ENCODE data around the gene UBA6.
"Not testable (repeated sequence)": the region's sequence is repeated elsewhere in the genome, so short reads cannot be mapped to it uniquely, and the experiment has no call there.

The UBA6 gene

DNA sequence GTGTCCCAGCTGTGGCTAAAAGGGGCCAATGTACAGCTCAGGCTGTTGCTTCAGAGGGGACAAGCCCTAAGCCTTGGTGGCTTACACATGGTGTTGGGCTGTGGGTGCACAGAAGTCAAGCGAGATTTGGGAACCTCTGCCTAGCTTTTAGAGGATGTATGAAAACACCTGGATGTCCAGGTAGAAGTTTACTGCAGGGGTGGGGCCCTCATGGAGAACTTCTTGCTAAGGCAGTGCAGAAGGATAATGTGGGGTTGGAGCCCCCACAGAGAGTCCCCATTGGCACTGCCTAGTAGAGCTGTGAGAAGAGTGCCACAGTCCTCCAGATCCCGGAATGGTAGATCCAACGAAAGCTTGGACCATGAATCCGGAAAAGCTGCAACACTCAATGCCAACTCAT is 40.5 kb downstream of the UBA6 start:
- no peak for DNase-seq (ENCODE audit: low read depth)

DNA sequence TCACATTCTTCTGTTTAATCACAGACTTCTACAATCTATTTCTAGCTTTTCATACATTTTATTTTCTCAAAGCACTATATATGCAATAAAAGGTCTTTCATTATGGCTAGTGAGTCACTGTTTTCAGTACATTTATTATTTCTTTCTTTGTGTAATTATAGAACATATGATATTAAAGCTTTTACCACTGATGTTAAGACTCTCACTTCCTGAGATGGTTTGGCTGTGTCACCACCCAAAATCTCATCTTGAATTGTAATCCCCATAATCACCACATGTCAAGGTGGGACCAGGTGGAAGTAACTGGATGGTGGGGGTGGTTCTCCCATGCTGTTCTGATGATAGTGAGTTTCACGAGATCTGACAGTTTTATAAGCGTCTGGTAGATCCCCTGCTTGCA is 41.9 kb downstream of the UBA6 start:
- DNase-seq (ENCODE audit: low read depth), result no peak

- no peak for DNase-seq (ENCODE audit: low read depth)
Measured at GRCh38 chr4:67658302-67658701, 42.7 kb downstream of the UBA6 start.

GRCh38 chr4:67651536-67651935 is 49.4 kb downstream of the UBA6 start:
- no peak for DNase-seq (ENCODE audit: low read depth)

DNA sequence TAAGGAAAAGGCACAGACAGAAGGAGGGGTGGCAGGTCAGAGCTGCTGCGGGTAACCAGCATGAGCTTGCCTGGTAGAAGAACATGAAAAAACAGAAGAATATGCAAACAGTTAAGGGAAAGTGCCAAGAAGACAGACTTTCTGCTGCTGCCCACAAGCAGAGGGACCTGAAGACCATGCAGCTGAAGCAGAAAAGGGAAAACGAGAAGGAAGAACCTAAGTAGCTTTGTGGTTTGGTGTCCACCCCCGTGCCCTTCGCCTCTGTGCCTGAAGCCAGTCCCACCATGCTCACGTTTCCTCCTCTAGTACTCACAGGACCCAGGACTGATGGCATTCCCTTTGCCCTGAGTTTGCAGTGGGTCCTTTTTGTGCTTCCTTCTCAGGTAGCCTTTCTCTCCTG is 62.8 kb downstream of the UBA6 start:
- no peak for DNase-seq (ENCODE audit: low read depth)

- DNase-seq (ENCODE audit: low read depth), result not testable (repeated sequence)
Measured at GRCh38 chr4:67636978-67637377, 64.0 kb downstream of the UBA6 start.

GRCh38 chr4:67635331-67635730 is 65.6 kb downstream of the UBA6 start:
- DNase-seq (ENCODE audit: low read depth), result no peak

- no peak for DNase-seq (ENCODE audit: low read depth)
Measured at GRCh38 chr4:67634741-67635140, 66.2 kb downstream of the UBA6 start.

DNA sequence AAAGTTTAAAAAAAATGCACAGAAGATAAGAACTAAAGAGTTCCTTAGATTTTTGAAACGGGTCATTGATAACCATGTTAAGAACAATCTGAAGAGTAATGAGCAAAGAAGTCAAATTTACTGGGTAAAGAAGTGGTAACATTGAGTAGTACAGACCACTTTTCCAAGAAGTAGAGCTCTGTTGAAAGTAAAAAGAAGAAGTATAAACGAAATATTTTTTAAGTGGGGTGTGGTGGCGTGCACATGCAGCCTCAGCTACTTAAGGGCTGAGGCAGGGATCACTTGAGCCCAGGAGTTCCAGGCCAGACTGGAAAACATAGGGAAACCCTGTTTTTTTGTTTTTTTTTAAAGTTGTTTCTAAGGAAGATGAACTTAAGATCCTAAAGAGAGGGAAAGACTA is 68.5 kb downstream of the UBA6 start:
- DNase-seq (ENCODE audit: low read depth), result no peak

- DNase-seq (ENCODE audit: low read depth), result no peak
Measured at GRCh38 chr4:67624939-67625338, 76.0 kb downstream of the UBA6 start.

DNA sequence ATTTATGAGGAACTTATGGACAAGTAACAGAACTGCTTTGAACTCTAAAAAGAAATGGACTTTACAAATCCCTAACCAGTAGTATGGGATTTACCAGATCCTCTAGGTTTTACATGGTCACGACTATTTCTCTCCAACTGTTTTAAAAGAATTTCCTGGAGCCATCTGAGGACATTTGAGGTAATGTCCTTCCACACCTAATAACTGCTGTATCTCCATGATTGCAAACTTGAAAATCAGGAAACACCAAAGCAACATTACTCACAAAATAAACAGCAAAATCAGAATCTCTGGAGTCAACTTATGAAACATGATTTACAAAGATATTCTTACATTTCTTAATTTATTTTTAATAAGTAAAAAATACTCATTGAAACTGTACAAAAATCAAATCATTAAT is 84.5 kb downstream of the UBA6 start:
- DNase-seq (ENCODE audit: low read depth), result no peak

- no peak for DNase-seq (ENCODE audit: low read depth)
Measured at GRCh38 chr4:67615119-67615518, 85.8 kb downstream of the UBA6 start.

- no peak for DNase-seq (ENCODE audit: low read depth)
Measured at GRCh38 chr4:67614186-67614585, 86.8 kb downstream of the UBA6 start.

- DNase-seq (ENCODE audit: low read depth), result no peak
Measured at GRCh38 chr4:67608027-67608426, 92.9 kb downstream of the UBA6 start.

DNA sequence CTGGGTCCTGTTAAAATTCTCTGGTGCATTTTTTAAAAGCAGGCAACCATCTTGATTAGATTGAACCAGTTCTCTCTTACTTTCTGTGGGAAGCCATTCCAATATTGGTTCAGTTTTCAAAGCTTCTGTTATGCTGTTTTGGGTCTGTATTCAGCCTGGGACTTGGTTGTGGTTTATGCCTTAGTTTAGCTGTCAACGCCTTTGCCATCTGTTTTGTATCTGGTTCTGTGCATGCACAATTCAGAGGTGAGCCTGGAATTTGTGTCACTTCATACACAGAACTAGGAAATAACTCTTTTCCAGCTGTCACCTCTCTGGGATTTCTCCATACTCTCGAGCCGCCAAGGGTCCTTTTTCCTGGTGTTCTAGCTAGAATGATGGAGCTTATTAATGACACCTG is 96.2 kb downstream of the UBA6 start:
- no peak for DNase-seq (ENCODE audit: low read depth)

- DNase-seq (ENCODE audit: low read depth), result no peak
Measured at GRCh38 chr4:67604029-67604381, 97.0 kb downstream of the UBA6 start.

GRCh38 chr4:67603310-67604028 is 97.5 kb downstream of the UBA6 start:
- no peak for DNase-seq (ENCODE audit: low read depth)

- no peak for DNase-seq (ENCODE audit: low read depth)
Measured at GRCh38 chr4:67593741-67594175, 107.2 kb downstream of the UBA6 start.

DNA sequence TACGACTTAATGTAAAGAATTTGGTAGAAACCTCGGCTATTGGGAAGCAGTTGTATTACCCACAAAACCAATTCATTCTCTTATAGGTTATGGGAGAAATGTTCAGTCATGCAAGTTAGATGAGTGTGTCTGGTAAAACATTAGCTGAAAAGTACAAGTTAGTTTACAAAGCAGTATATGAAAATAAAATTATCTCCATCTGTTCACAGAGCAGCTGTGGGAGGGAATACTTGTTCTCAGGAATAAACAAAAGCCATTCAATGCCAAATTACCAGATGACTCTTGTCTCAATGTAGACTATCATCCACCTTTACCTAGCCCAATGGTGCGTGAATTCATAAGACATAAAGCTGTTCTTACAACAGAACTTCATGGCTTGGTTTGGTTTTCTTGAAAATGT is 113.8 kb downstream of the UBA6 start:
- DNase-seq (ENCODE audit: low read depth), result no peak

DNA sequence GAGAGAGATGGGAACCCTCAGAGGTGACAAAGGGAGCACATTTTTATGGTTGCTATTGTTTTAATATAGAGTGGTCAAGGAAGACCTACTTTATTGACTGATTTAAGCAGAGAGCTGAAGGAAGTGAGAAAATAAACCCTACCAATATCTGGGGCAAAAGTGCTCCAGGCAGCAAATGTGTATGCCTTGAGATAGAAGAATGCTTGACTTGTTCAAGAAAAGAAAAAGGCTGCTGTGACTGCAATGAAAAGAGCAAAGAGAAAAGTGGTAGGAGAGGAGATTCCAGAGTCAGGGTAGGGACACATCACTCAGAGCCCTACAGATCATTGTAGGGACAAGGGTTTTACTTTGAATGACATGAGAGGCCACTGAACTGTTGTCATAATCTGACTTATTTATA is 116.5 kb downstream of the UBA6 start:
- no peak for DNase-seq (ENCODE audit: low read depth)

DNA sequence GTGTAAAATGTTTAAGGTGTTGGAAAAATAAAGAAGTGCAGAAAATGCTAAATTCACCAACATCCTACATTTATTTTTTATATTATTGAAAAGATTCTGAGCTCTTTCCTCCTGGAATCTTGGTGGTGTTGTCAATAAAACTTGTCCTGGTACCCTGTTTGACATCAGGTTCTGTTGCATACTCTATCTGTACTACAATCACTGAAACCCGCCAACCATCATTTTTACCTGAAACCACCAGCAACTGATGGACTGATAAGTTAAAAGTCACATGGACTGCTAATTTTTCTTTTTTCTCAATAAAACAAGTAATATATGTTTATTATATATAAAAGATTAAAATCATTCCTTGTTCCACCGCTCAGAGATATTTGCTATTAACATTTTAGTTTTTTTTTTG is 119.0 kb downstream of the UBA6 start:
- DNase-seq (ENCODE audit: low read depth), result no peak

GRCh38 chr4:67581208-67581857 is 119.6 kb downstream of the UBA6 start:
- no peak for DNase-seq (ENCODE audit: low read depth)

DNA sequence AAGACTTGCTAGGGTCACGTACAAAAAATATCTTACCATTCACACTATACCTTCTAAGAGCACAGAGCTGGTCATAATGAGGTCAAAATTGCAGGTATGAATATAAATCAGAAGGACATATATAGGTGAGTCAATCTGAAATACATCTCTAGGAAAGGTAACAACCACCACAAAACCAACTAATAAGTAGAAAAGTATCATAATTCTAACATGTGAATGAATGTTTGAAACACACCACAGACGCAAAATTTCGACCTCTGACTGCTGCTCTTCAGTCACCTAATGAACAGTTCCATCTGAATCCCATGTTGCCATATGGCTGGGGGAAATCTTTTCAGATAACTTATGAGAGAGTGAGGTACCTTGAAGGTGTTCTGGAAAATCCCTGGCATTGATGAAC is 120.4 kb downstream of the UBA6 start:
- no peak for DNase-seq (ENCODE audit: low read depth)

- no peak for DNase-seq (ENCODE audit: low read depth)
Measured at GRCh38 chr4:67576538-67576937, 124.4 kb downstream of the UBA6 start.
